OCI-LY7 (cell line): ENCODE data around the gene RACGAP1. TPM values are rescaled to one million over a fixed set of nuclear protein-coding genes. Genes with fewer than 3 reads are reported as not detected.

ENCODE experiments used
- BruUV-seq: library from RNA; stranded (reverse); fragments of 400-500 nt; replicated peaks from 2 replicates; lab custom pipeline; 2021; lab: Mats Ljungman, UMichigan
- CTCF ChIA-PET: fragments of 300-600 bp; sonication (Branson Sonifier 250); formaldehyde crosslinking; loops from one replicate; lab custom pipeline; 2022; ENCODE audit warnings: antibody characterized with exemption; ENCODE audit not compliant: unreplicated experiment; lab: Charles Lee
- POLR2A ChIA-PET: fragments of 300-600 bp; sonication (Branson Sonifier 250); formaldehyde crosslinking; loops from one replicate; lab custom pipeline; 2022; ENCODE audit warnings: antibody characterized with exemption; lab: Charles Lee
- DNase-seq: peaks from one replicate; pipeline ENCODE4 v3.0.0-alpha.2; 2015; ENCODE audit warnings: low spot score
- H2AFZ ChIP-seq: fragments of 200-600 bp; sonication (generic), shearing (Covaris generic); 2 replicates; pipeline ENCODE4 v1.6.1; 2014; ENCODE audit warnings: mild to moderate bottlenecking, antibody characterized with exemption, low read length, moderate library complexity
- H3K27ac ChIP-seq: fragments of 200-600 bp; sonication (generic); 2 replicates; pipeline ENCODE4 v1.5.1; 2014; ENCODE audit warnings: mixed run types, low read depth, mild to moderate bottlenecking, moderate library complexity, low read length, inconsistent platforms; ENCODE audit not compliant: poor library complexity, severe bottlenecking
- H3K36me3 ChIP-seq: fragments of 200-600 bp; sonication (generic); 2 replicates; pipeline ENCODE4 v1.6.1; 2014; ENCODE audit warnings: mild to moderate bottlenecking, antibody characterized with exemption, low read length, moderate library complexity, mixed read lengths; ENCODE audit not compliant: insufficient read depth
- H3K4me1 ChIP-seq: fragments of 200-600 bp; sonication (generic); 2 replicates; pipeline ENCODE4 v1.5.1; 2014; ENCODE audit warnings: mild to moderate bottlenecking, low read length; ENCODE audit not compliant: insufficient read depth, poor library complexity, severe bottlenecking
- H3K4me2 ChIP-seq: fragments of 200-600 bp; sonication (generic); 2 replicates; pipeline ENCODE4 v1.6.1; 2014; ENCODE audit warnings: mild to moderate bottlenecking, low read length
- H3K4me3 ChIP-seq: fragments of 200-600 bp; sonication (generic); 2 replicates; pipeline ENCODE4 v1.5.1; 2014; ENCODE audit warnings: mild to moderate bottlenecking, low read depth, low read length; ENCODE audit not compliant: poor library complexity, severe bottlenecking
- H3K79me2 ChIP-seq: fragments of 200-600 bp; sonication (generic); 2 replicates; pipeline ENCODE4 v1.6.1; 2016; ENCODE audit warnings: low read depth, mild to moderate bottlenecking, low read length, moderate library complexity, mixed read lengths; ENCODE audit not compliant: insufficient read depth
- H3K9me2 ChIP-seq: fragments of 200-600 bp; sonication (generic); 2 replicates; pipeline ENCODE4 v1.6.1; 2016; ENCODE audit warnings: mild to moderate bottlenecking, low read length, mixed read lengths; ENCODE audit not compliant: insufficient read depth
- H3K9me3 ChIP-seq: fragments of 200-600 bp; sonication (generic); 2 replicates; pipeline ENCODE4 v1.6.1; 2014; ENCODE audit warnings: mild to moderate bottlenecking, mixed run types, low read length, mixed read lengths
- H4K20me1 ChIP-seq: fragments of 200-600 bp; sonication (generic); 2 replicates; pipeline ENCODE4 v1.6.1; 2014; ENCODE audit warnings: mild to moderate bottlenecking, antibody characterized with exemption, low read length, moderate library complexity, mixed read lengths; ENCODE audit not compliant: insufficient read depth
- CTCF ChIP-seq: fragments of 200-600 bp; sonication (generic); conservative IDR thresholded peaks from 2 replicates; pipeline ENCODE4 v1.5.1; 2014; ENCODE audit warnings: mild to moderate bottlenecking, antibody characterized with exemption, low read length, moderate library complexity, mixed read lengths
- EZH2phosphoT487 ChIP-seq: fragments of 200-600 bp; sonication (generic); IDR thresholded peaks from 2 replicates; pipeline ENCODE4 v1.6.1; 2018; ENCODE audit warnings: low read depth, borderline replicate concordance, mild to moderate bottlenecking, mixed run types, antibody characterized with exemption, low read length, moderate library complexity, mixed read lengths
- intact Hi-C: fragments of 100-400 bp; cut with micrococcal nuclease; formaldehyde crosslinking; loops from one replicate; pipeline ENCODE4 v1.10.0; 2022; ENCODE audit not compliant: unreplicated experiment
- total RNA-seq, 2 experiments: library from RNA; depleted of rRNA in 1 of 2; stranded (reverse); fragments of >200 nt in 1 of 2; shearing (Covaris generic) in 1 of 2; gene quantifications; 2 replicates each; pipeline ENCODE4 v1.2.3, GENCODE V29; 2014 to 2022

Gene RACGAP1
- total RNA-seq, 2 experiments from 2014 or later, result 69.6 to 104 TPM

- DNase-seq, result no peak
- POLR2A ChIA-PET, result no interaction called here
- intact Hi-C loops, result no loop called here
- no peaks in the 10 kb centered on the region for H3K9me2 ChIP-seq
- no TSS peak for BruUV-seq
- H2AFZ ChIP-seq, result no peak overlapping the region
- H3K36me3 ChIP-seq, result no peaks in the 10 kb centered on the region
- H4K20me1 ChIP-seq, result no peaks in the 10 kb centered on the region
- TF ChIP-seq CTCF, result no peak
- TF ChIP-seq EZH2phosphoT487, result no peak
- H3K27ac ChIP-seq, result no peak overlapping the region
- CTCF ChIA-PET, result no interaction called here
- no peaks in the 10 kb centered on the region for H3K9me3 ChIP-seq
- no peaks in the 10 kb centered on the region for H3K79me2 ChIP-seq
- H3K4me2 ChIP-seq, result no peak overlapping the region
- H3K4me3 ChIP-seq, result no peak overlapping the region
- peaks cover 12% of the 10 kb centered on the region for H3K4me1 ChIP-seq
These were observed 41.1 kb upstream of the RACGAP1 start for GRCh38 chr12:50066402-50066801.

GRCh38 chr12:50065726-50066310 is 40.5 kb upstream of the RACGAP1 start:
- intact Hi-C loops, result no loop called here
- H3K27ac ChIP-seq, result no peak overlapping the region
- ChIA-PET POLR2A (interaction anchor here (0.7 kb wide), 1 partner anchor 22 kb away, joined by 3 read pairs; no protein-coding TSS in a partner anchor), CTCF (no interaction called here)
- H3K4me3 ChIP-seq, result no peak overlapping the region
- DNase-seq, result no peak
- H3K36me3 ChIP-seq, result no peaks in the 10 kb centered on the region
- H3K4me1 ChIP-seq, result peaks cover 9% of the 10 kb centered on the region
- H3K4me2 ChIP-seq, result no peak overlapping the region
- no peaks in the 10 kb centered on the region for H3K79me2 ChIP-seq
- no peak overlapping the region for H2AFZ ChIP-seq
- no peaks in the 10 kb centered on the region for H3K9me2 ChIP-seq
- TF ChIP-seq EZH2phosphoT487 (no peak), CTCF (no peak)
- H4K20me1 ChIP-seq, result no peaks in the 10 kb centered on the region
- no peaks in the 10 kb centered on the region for H3K9me3 ChIP-seq
- no TSS peak for BruUV-seq

DNA sequence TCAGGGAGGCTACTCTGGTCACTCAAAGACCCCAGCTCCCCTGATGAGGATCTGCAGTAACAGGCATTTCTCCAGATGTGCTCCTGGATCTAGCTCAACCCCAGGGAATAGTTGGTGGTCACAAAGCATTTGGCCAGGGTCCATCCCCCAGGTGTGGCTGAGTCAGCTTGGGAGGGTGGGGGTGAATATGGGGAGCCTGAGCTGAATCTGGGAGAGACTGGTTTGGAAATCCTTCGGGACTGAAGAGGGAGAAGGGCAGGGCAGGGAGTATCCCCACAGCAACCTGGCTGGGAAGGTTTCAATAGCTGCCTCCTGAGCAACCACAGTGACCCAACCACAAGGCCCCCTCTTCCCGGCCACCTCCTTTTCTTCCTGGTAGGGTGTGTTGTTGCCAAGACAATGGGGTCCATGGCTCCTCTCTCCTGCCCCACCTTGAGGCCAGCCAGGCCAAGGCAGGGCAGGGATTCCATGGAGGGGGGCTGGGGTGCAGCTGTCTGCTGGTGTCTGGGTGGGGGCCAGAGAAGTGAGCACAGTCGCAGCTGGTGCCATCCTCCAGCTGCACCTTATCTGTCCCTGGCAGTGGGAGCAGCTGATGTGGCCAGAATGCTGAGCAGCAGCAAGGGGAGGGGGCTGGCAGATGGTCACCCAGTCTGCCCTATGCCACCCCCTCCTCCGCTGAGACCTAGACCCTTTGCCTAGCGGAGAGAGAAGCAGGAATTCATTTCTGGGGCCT is 37.6 kb upstream of the RACGAP1 start:
- CTCF ChIA-PET, result no interaction called here

More for the DNA sequence above, 37.6 kb upstream of the RACGAP1 start:
- H2AFZ ChIP-seq, result no peak overlapping the region
- no peaks in the 10 kb centered on the region for H3K9me2 ChIP-seq
- no peak for TF ChIP-seq CTCF
- TF ChIP-seq EZH2phosphoT487, result no peak
- no peak for DNase-seq
- no peaks in the 10 kb centered on the region for H3K36me3 ChIP-seq
- no peak overlapping the region for H3K4me3 ChIP-seq
- no peak overlapping the region for H3K4me2 ChIP-seq
- POLR2A ChIA-PET, result no interaction called here
- BruUV-seq, result no TSS peak
- H4K20me1 ChIP-seq, result no peaks in the 10 kb centered on the region
- H3K79me2 ChIP-seq, result no peaks in the 10 kb centered on the region
- H3K9me3 ChIP-seq, result no peaks in the 10 kb centered on the region
- intact Hi-C loops, result no loop called here
- peaks cover 2% of the 10 kb centered on the region for H3K4me1 ChIP-seq
- no peak overlapping the region for H3K27ac ChIP-seq
